Measurements from ENCODE around the gene ADA.

Gene ADA

DNA sequence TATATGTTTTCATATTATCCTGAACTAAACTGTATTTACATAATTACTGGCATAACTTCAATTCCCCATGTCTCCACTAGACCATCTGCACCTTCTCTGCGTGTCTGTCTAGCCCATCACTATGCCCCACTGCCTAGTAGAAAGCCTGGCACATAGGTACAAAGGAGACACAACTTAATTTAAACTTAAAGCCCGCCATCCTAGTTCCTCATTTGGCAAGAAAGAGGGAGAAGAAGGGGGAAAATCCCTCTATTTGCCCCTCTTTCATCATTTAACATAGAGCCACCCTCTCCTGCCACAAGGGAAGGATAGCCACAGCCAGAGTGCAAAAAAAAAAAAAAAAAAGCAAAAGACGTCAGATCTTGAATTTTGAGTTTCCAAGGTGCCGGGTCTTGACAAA, 67.3 kb downstream of the ADA start:
- Histone ChIP-seq H3K27me3 (ENCODE audit: insufficient read depth, poor library complexity, severe bottlenecking) (no peaks in the 10 kb centered on the region), H3K27ac (replicated peaks) (no peak overlapping the region), H3K4me3 (replicated peaks; ENCODE audit: insufficient read depth, low read length) (no peak overlapping the region)
- DNase-seq (ENCODE audit: low read depth in 1 of 2, low spot score in 1 of 2) = no peak
- TF ChIP-seq, protein P1, sequence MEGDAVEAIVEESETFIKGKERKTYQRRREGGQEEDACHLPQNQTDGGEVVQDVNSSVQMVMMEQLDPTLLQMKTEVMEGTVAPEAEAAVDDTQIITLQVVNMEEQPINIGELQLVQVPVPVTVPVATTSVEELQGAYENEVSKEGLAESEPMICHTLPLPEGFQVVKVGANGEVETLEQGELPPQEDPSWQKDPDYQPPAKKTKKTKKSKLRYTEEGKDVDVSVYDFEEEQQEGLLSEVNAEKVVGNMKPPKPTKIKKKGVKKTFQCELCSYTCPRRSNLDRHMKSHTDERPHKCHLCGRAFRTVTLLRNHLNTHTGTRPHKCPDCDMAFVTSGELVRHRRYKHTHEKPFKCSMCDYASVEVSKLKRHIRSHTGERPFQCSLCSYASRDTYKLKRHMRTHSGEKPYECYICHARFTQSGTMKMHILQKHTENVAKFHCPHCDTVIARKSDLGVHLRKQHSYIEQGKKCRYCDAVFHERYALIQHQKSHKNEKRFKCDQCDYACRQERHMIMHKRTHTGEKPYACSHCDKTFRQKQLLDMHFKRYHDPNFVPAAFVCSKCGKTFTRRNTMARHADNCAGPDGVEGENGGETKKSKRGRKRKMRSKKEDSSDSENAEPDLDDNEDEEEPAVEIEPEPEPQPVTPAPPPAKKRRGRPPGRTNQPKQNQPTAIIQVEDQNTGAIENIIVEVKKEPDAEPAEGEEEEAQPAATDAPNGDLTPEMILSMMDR (IDR thresholded peaks at IDR 0.05; ENCODE audit: insufficient read depth, low read length) = no peak
- TF ChIP-seq SPI1 (IDR thresholded peaks at IDR 0.05; ENCODE audit: borderline replicate concordance, low read depth) = no peak
- TF ChIP-seq, protein P2, sequence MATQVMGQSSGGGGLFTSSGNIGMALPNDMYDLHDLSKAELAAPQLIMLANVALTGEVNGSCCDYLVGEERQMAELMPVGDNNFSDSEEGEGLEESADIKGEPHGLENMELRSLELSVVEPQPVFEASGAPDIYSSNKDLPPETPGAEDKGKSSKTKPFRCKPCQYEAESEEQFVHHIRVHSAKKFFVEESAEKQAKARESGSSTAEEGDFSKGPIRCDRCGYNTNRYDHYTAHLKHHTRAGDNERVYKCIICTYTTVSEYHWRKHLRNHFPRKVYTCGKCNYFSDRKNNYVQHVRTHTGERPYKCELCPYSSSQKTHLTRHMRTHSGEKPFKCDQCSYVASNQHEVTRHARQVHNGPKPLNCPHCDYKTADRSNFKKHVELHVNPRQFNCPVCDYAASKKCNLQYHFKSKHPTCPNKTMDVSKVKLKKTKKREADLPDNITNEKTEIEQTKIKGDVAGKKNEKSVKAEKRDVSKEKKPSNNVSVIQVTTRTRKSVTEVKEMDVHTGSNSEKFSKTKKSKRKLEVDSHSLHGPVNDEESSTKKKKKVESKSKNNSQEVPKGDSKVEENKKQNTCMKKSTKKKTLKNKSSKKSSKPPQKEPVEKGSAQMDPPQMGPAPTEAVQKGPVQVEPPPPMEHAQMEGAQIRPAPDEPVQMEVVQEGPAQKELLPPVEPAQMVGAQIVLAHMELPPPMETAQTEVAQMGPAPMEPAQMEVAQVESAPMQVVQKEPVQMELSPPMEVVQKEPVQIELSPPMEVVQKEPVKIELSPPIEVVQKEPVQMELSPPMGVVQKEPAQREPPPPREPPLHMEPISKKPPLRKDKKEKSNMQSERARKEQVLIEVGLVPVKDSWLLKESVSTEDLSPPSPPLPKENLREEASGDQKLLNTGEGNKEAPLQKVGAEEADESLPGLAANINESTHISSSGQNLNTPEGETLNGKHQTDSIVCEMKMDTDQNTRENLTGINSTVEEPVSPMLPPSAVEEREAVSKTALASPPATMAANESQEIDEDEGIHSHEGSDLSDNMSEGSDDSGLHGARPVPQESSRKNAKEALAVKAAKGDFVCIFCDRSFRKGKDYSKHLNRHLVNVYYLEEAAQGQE (IDR thresholded peaks at IDR 0.05; ENCODE audit: insufficient replicate concordance, low read depth) = no peak

DNA sequence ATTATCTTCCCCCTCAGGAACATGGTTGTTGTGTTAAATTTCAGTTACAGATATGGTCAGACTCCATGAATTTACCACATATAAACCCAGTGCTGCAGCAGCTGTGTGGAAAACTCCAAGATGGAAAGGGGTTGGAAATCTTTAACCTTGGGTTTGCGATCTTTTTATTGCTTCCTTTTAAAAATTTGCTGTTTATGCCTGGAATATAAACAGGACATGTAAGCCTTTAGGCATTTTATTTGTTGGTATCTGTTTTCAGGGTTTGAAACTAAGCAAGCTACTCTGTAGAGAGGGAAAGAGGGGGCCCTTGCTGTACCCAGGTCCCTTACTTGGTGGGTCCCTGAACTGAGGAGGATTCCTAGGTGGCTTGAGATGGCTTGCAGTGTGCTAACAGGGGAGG, 68.3 kb downstream of the ADA start:
- no peak overlapping the region for H3K4me3 ChIP-seq (replicated peaks; ENCODE audit: insufficient read depth, low read length)
- TF ChIP-seq GABPA (IDR thresholded peaks at IDR 0.05; ENCODE audit: low read depth) = no peak
- TF ChIP-seq, protein P1 (IDR thresholded peaks at IDR 0.05; ENCODE audit: insufficient read depth, low read length) = no peak
- TF ChIP-seq SPI1 (IDR thresholded peaks at IDR 0.05; ENCODE audit: borderline replicate concordance, low read depth) = no peak
- TF ChIP-seq, protein P2 (IDR thresholded peaks at IDR 0.05; ENCODE audit: insufficient replicate concordance, low read depth) = no peak
- TF ChIP-seq POLR2AphosphoS5 (IDR thresholded peaks at IDR 0.05; ENCODE audit: low read depth) = no peak

DNA sequence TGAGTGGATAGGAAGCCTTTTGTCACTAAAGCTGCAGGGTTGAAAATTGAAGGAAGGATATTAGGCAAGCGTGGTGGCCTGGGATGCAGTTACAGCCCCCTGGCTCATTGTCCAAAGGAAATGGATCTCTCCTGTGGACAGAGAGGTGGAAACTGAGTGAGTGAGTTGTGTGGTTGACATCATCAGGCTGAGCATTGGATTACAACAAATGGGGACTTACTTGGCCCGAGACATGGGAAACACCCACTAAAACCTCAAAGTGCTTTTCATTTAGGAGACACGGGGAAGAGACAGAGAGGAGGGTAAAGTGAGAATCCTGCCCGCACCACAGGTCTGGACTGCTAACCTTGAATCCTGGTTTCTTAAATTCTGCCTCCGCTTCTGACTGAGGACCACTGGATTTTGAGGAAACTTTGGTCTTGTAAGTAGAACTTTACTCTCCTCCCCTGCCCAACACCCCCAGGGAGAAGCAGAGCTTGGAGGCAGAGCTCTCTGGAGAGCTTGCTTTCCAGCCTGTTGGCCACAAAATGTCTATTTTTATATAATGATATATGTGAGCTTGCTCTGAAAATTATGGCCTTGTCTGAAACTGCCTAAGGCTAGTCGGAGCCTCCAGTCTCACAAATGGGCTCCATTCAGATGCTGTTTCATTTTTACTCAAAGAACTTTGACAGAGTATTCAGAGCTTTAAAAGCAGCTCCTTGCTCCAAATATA, 69.0 kb downstream of the ADA start, which contains the start of gene PKIG:
TSS of gene PKIG (plus strand) at position 269 of the 715 bp plus-strand sequence. CDS start 31,978 bp downstream, outside the sequence.
- TF ChIP-seq, protein P2 (IDR thresholded peaks at IDR 0.05; ENCODE audit: insufficient replicate concordance, low read depth) = no peak
- TF ChIP-seq GABPA (IDR thresholded peaks at IDR 0.05; ENCODE audit: low read depth) (no peak), SPI1 (IDR thresholded peaks at IDR 0.05; ENCODE audit: borderline replicate concordance, low read depth) (no peak), POLR2AphosphoS5 (IDR thresholded peaks at IDR 0.05; ENCODE audit: low read depth) (no peak)
- TF ChIP-seq, protein P1 (IDR thresholded peaks at IDR 0.05; ENCODE audit: insufficient read depth, low read length) = no peak
- H3K27me3 ChIP-seq (ENCODE audit: insufficient read depth, poor library complexity, severe bottlenecking) = no peaks in the 10 kb centered on the region
- no peak within 1 kb of the TSS for H3K4me3 ChIP-seq (replicated peaks; ENCODE audit: insufficient read depth, low read length)
- no peak within 1 kb of the TSS for H3K27ac ChIP-seq (replicated peaks)
- DNase-seq (ENCODE audit: low read depth in 1 of 2, low spot score in 1 of 2) = no peak

More for the DNA sequence above, 68.3 kb downstream of the ADA start:
- H3K27me3 ChIP-seq (ENCODE audit: insufficient read depth, poor library complexity, severe bottlenecking) = no peaks in the 10 kb centered on the region
- no peak for DNase-seq (ENCODE audit: low read depth in 1 of 2, low spot score in 1 of 2)
- H3K27ac ChIP-seq (replicated peaks) = no peak overlapping the region
